ENCODE results near the gene KLK3. TPM values are rescaled to one million over a fixed set of nuclear protein-coding genes. Genes with fewer than 3 reads are reported as not detected.

KLK3 gene
- total RNA-seq, 3 donors from 2014 or later: 0.32 to 45.2 TPM; not detected in 1

DNA sequence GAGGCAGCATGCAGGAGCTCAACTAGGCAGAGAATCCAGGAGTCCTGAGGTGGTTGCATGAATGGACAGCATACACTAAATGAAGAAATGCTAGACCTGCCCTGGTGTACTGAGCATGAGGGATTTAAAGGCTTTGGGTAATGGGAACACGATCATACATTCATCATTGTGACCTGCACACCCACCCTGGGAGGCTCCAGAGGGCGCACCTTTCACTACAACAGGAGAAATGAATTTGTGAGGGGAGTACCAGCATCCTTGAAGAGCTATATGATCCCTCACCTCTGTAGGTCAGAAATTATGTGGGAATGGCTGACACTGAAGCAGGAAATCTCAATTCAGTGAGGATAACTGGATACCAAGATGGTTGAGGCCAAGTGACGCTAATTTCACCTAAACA, 27.5 kb downstream of the KLK3 start:
- intact Hi-C loops (cut with DNase I; ENCODE audit: low total_unique reads): no loop called here
- Histone ChIP-seq H3K4me3 (no peak overlapping the region), H3K4me1 (no peaks in the 10 kb centered on the region), H3K27me3 (peaks cover 0 to 8% of the 10 kb centered on the region in 2 donors), H3K36me3 (no peaks in the 10 kb centered on the region), H3K27ac (no peak overlapping the region), H3K9me3 (no peaks in the 10 kb centered on the region)
- DNase-seq (ENCODE audit: low spot score in 2 of 2): no peak
- TF ChIP-seq POLR2A (IDR thresholded peaks at IDR 0.05) (no peak), CTCF (IDR thresholded peaks at IDR 0.05) (no peak), POLR2AphosphoS5 (IDR thresholded peaks at IDR 0.05) (no peak)

- H3K27ac ChIP-seq: no peak overlapping the region
- intact Hi-C loops (cut with DNase I; ENCODE audit: low total_unique reads): no loop called here
- no peaks in the 10 kb centered on the region for H3K36me3 ChIP-seq
- H3K4me3 ChIP-seq: no peak overlapping the region
- TF ChIP-seq POLR2A (IDR thresholded peaks at IDR 0.05): no peak
- TF ChIP-seq CTCF (IDR thresholded peaks at IDR 0.05): no peak
- TF ChIP-seq POLR2AphosphoS5 (IDR thresholded peaks at IDR 0.05): no peak
- no peaks in the 10 kb centered on the region for H3K4me1 ChIP-seq
- no peaks in the 10 kb centered on the region for H3K9me3 ChIP-seq
- DNase-seq (ENCODE audit: low spot score in 2 of 2): no peak
- peaks cover 0 to 13% of the 10 kb centered on the region in 2 donors for H3K27me3 ChIP-seq
Observed at GRCh38 chr19:50889638-50890037, 34.9 kb downstream of the KLK3 start.

- Histone ChIP-seq H3K27ac (no peak overlapping the region), H3K4me3 (no peak overlapping the region), H3K27me3 (peaks cover 0 to 15% of the 10 kb centered on the region in 2 donors), H3K9me3 (no peaks in the 10 kb centered on the region), H3K36me3 (no peaks in the 10 kb centered on the region), H3K4me1 (no peaks in the 10 kb centered on the region)
- intact Hi-C loops (cut with DNase I; ENCODE audit: low total_unique reads): no loop called here
- TF ChIP-seq CTCF (IDR thresholded peaks at IDR 0.05) (no peak), POLR2AphosphoS5 (IDR thresholded peaks at IDR 0.05) (no peak), POLR2A (IDR thresholded peaks at IDR 0.05) (no peak)
- no peak for DNase-seq (ENCODE audit: low spot score in 2 of 2)
Observed at GRCh38 chr19:50890422-50891252, 35.9 kb downstream of the KLK3 start.

DNA sequence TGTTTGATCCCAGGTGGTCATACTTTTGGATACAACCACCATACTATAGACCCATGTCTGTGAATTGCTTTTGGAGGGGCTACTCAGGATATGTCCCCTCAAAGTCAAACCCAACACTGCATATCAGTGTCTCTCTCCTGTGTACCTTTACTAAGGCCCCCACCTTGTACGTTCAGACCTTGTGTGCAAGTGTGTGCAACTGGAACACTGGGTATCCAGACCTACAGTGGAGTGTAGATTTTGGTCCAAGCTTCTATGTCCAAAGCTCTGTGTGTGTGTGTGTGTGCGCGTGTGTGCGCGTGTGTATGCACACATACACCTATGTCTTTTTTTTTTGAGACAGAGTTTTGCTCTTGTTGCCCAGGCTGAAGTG, 36.5 kb downstream of the KLK3 start:
- H3K27me3 ChIP-seq: peaks cover 0 to 15% of the 10 kb centered on the region in 2 donors
- H3K4me1 ChIP-seq: no peaks in the 10 kb centered on the region
- H3K4me3 ChIP-seq: no peak overlapping the region
- no peak overlapping the region for H3K27ac ChIP-seq
- intact Hi-C loops (cut with DNase I; ENCODE audit: low total_unique reads): no loop called here
- DNase-seq (ENCODE audit: low spot score in 2 of 2): no peak
- TF ChIP-seq POLR2AphosphoS5 (IDR thresholded peaks at IDR 0.05) (no peak), CTCF (IDR thresholded peaks at IDR 0.05) (no peak), POLR2A (IDR thresholded peaks at IDR 0.05) (no peak)
- no peaks in the 10 kb centered on the region for H3K9me3 ChIP-seq
- no peaks in the 10 kb centered on the region for H3K36me3 ChIP-seq

- Histone ChIP-seq H3K27ac (no peak overlapping the region), H3K36me3 (no peaks in the 10 kb centered on the region), H3K4me3 (no peak overlapping the region), H3K4me1 (no peaks in the 10 kb centered on the region), H3K9me3 (no peaks in the 10 kb centered on the region), H3K27me3 (peaks cover 0 to 5% of the 10 kb centered on the region in 2 donors)
- DNase-seq (ENCODE audit: low spot score in 2 of 2): no peak
- intact Hi-C loops (cut with DNase I; ENCODE audit: low total_unique reads): loop anchor here (1.0 kb wide), 1 partner anchor 27 kb away; no protein-coding TSS in a partner anchor
- no peak for TF ChIP-seq POLR2AphosphoS5 (IDR thresholded peaks at IDR 0.05)
- TF ChIP-seq CTCF (IDR thresholded peaks at IDR 0.05): no peak
- TF ChIP-seq POLR2A (IDR thresholded peaks at IDR 0.05): no peak
Observed at GRCh38 chr19:50893047-50893736, 38.5 kb downstream of the KLK3 start.
